K562 (cell line): ENCODE measurements around the gene PLCB4. TPM values are rescaled to one million over a fixed set of nuclear protein-coding genes. Genes with fewer than 3 reads are reported as not detected.

ENCODE experiments used
- ATAC-seq: fragments of 200-7000 bp; cut with Tn5 transposase; 3 replicates; pipeline ENCODE4 v1.9.1; 2020; ENCODE audit warnings: moderate library complexity
- BruUV-seq: library from RNA; stranded (reverse); fragments of 400-500 nt; replicated peaks from 2 replicates; lab custom pipeline; 2021; lab: Mats Ljungman, UMichigan
- CTCF ChIA-PET: fragments of 300-600 bp; formaldehyde crosslinking; extraction: SDS; loops from one replicate; lab custom pipeline; 2021; ENCODE audit warnings: low intra/inter-chr PET ratio; lab: Yijun Ruan, JAX
- POLR2A ChIA-PET: fragments of 300-600, 350-650 bp; sonication (Branson Sonifier 250); formaldehyde crosslinking; extraction: SDS; loops from one replicate; lab custom pipeline; 2021; ENCODE audit warnings: antibody characterized with exemption, inconsistent platforms; lab: Yijun Ruan, JAX
- DNase-seq, 4 experiments: peaks; one replicate each; pipeline versions ENCODE4 v3.0.0 to v3.0.0-alpha.2; 2011 to 2018; ENCODE audit warnings: low spot score in 3 of 4, mixed read lengths in 3 of 4; ENCODE audit errors: extremely low read depth in 1 of 4
- FAIRE-seq: peaks from 2 replicates; lab custom pipeline; 2011; peaks lifted over from hg19 to GRCh38; lab: Jason Lieb, UNC
- H2AFZ ChIP-seq: 2 replicates; pipeline ENCODE4 v1.6.0; 2011; ENCODE audit warnings: low read depth, low read length, control low read depth, inconsistent platforms
- H3K27ac ChIP-seq: fragments of 200-600 bp; 3 replicates; pipeline ENCODE4 v1.8.0; 2011; ENCODE audit warnings: low read depth, mild to moderate bottlenecking, control low read depth, inconsistent platforms, low read length, moderate library complexity, mixed read lengths; ENCODE audit errors: extremely low read depth
- H3K27me3 ChIP-seq, 2 experiments: fragments of 300-600 bp in 1 of 2; 2 replicates in 1 of 2; 3 replicates in 1 of 2; pipeline versions ENCODE4 v1.6.0 to v1.8.0; 2011; ENCODE audit warnings: inconsistent platforms in 2 of 2, low read length in 2 of 2, mild to moderate bottlenecking in 1 of 2, mixed read lengths in 1 of 2, moderate library complexity in 1 of 2; ENCODE audit not compliant: control insufficient read depth in 2 of 2, insufficient read depth in 2 of 2
- H3K36me3 ChIP-seq: fragments of 300-600 bp; 3 replicates; pipeline ENCODE4 v1.8.0; 2011; ENCODE audit warnings: mild to moderate bottlenecking, low read length, inconsistent platforms; ENCODE audit not compliant: control insufficient read depth, insufficient read depth
- H3K4me1 ChIP-seq, 2 experiments: fragments of 200-600 bp in 1 of 2; replicated peaks in 1 of 2; 2 replicates in 1 of 2; 3 replicates in 1 of 2; pipeline versions ENCODE4 v1.5.1 to v1.8.0; 2011; ENCODE audit warnings: inconsistent platforms in 2 of 2, low read length in 2 of 2, mild to moderate bottlenecking in 1 of 2, mixed read lengths in 1 of 2, moderate library complexity in 1 of 2; ENCODE audit not compliant: control insufficient read depth in 2 of 2, insufficient read depth in 2 of 2
- H3K4me2 ChIP-seq: 2 replicates; pipeline ENCODE4 v1.6.1; 2011; ENCODE audit warnings: low read length, control low read depth, inconsistent platforms, mixed read lengths; ENCODE audit not compliant: insufficient read depth
- H3K4me3 ChIP-seq: fragments of 200-600 bp; sonication (generic), shearing (Covaris generic); 2 replicates; pipeline ENCODE4 v1.5.1; 2016; ENCODE audit warnings: control low read depth, inconsistent platforms
- H3K79me2 ChIP-seq: fragments of 200-600 bp; 3 replicates; pipeline ENCODE4 v1.8.0; 2011; ENCODE audit warnings: low read length, inconsistent platforms; ENCODE audit not compliant: control insufficient read depth, insufficient read depth
- H3K9ac ChIP-seq, 2 experiments: 2 replicates each; pipeline versions ENCODE4 v1.6.0 to v1.6.1; 2011; ENCODE audit warnings: low read depth in 2 of 2, low read length in 2 of 2, control low read depth in 1 of 2, inconsistent platforms in 1 of 2, mild to moderate bottlenecking in 1 of 2, mixed read lengths in 1 of 2; ENCODE audit not compliant: insufficient read depth in 1 of 2
- H3K9me1 ChIP-seq: one replicate; pipeline ENCODE4 v1.6.0; 2011; ENCODE audit warnings: inconsistent platforms, mild to moderate bottlenecking, low read length, moderate library complexity; ENCODE audit not compliant: control insufficient read depth, insufficient read depth
- H3K9me3 ChIP-seq: replicated peaks from 2 replicates; pipeline ENCODE4 v1.5.1; 2011; ENCODE audit warnings: low read depth, low read length, inconsistent platforms; ENCODE audit not compliant: control insufficient read depth, insufficient read depth
- H4K20me1 ChIP-seq: replicated peaks from 2 replicates; pipeline ENCODE4 v1.6.1; 2011; ENCODE audit warnings: low read length, inconsistent platforms, mixed read lengths; ENCODE audit not compliant: control insufficient read depth, insufficient read depth
- ATF2 ChIP-seq: sonication (generic); formaldehyde crosslinking; IDR thresholded peaks from 2 replicates; pipeline ENCODE4 v1.8.1; 2022; ENCODE audit warnings: missing genetic modification reagents
- CBX5 ChIP-seq: IDR thresholded peaks from 2 replicates; pipeline ENCODE4 v1.6.1; 2014; ENCODE audit warnings: low read depth, borderline replicate concordance
- LEF1 ChIP-seq: fragments of 450-650 bp; IDR thresholded peaks from 2 replicates; pipeline ENCODE4 v1.6.1; 2016; ENCODE audit warnings: mild to moderate bottlenecking
- NFRKB ChIP-seq: fragments of 450-650 bp; IDR thresholded peaks from 2 replicates; pipeline ENCODE4 v1.6.1; 2016; ENCODE audit warnings: low read depth
- POLR2G ChIP-seq: fragments of 200-400 bp; formaldehyde crosslinking; IDR thresholded peaks from 2 replicates; pipeline ENCODE4 v1.6.1; 2017; ENCODE audit warnings: low read depth, mild to moderate bottlenecking, antibody characterized with exemption, low read length, moderate library complexity
- RHOXF2B ChIP-seq: fragments of 250-450 bp; sonication (Bioruptor Pico); conservative IDR thresholded peaks from 2 replicates; pipeline ENCODE4 v1.5.1; 2021
- XRCC5 ChIP-seq: fragments of 200-400 bp; formaldehyde crosslinking; IDR thresholded peaks from 2 replicates; pipeline ENCODE4 v1.6.1; 2017; ENCODE audit warnings: low read depth, mild to moderate bottlenecking, low read length
- ZNF239 ChIP-seq: fragments of 250-450 bp; sonication (Bioruptor Pico); IDR thresholded peaks from 2 replicates; pipeline ENCODE4 v1.4.0; 2020; ENCODE audit warnings: mild to moderate bottlenecking
- ZNF41 ChIP-seq: fragments of 250-450 bp; sonication (Bioruptor Pico); conservative IDR thresholded peaks from 2 replicates; pipeline ENCODE4 v1.4.0; 2020; ENCODE audit warnings: mild to moderate bottlenecking
- WGBS: fragments of 100-300 bp; shearing (Covaris generic); methylation state at CpG from one replicate; pipeline ENCODE4 v1.1.6; 2016; ENCODE audit warnings: low coverage, mixed read lengths; ENCODE audit not compliant: insufficient coverage; ENCODE audit errors: missing lambda C conversion rate; 5-methylcytosine and 5-hydroxymethylcytosine counted together
- in situ Hi-C: fragments of 300-500 bp; cut with MboI; formaldehyde crosslinking; loops from 4 replicates; pipeline ENCODE4 v1.15.0; 2018; ENCODE audit warnings: inconsistent platforms, mixed read lengths
- intact Hi-C: fragments of 100-400 bp; cut with micrococcal nuclease; formaldehyde crosslinking; loops from 2 replicates; pipeline ENCODE4 v1.14.2; 2022
- polyA plus RNA-seq, 8 experiments: library from polyadenylated mRNA; depleted of rRNA in 4 of 8; stranded (reverse) in 5 of 8; unstranded in 3 of 8; fragments of >200 nt; fragmentation: Nextera tagmentation in 2 of 8; fragmentation: Illumina TruSeq in 1 of 8; extraction: Ambion mirVana in 2 of 8; extraction: Trizol in 1 of 8; gene quantifications; 2 replicates each; pipeline versions ENCODE4 v1.2.1 to v1.2.3, GENCODE V29; 2011 to 2014; ENCODE audit warnings: inconsistent platforms in 1 of 8, missing spikeins in 1 of 8
- total RNA-seq, 7 experiments: library from RNA; depleted of rRNA in 6 of 7; stranded (reverse); fragments of >200 nt in 6 of 7; fragmentation: Illumina TruSeq in 2 of 7; extraction: Trizol in 2 of 7; gene quantifications; 2 replicates each; pipeline versions ENCODE4 v1.2.1 to v1.2.3, GENCODE V29; 2011 to 2021; ENCODE audit warnings: low replicate concordance in 1 of 7

The PLCB4 gene
- total and polyA plus RNA-seq, 9 of the 15 experiments (the other 6 are each of a cell fraction or from before 2014, with no cell fraction given), result 0.20 to 2.9 (median 0.52) TPM

GRCh38 chr20:9302091-9302462 lies 233.2 kb downstream of the PLCB4 start:
- H3K9me3 ChIP-seq, result no peaks in the 10 kb centered on the region
- CTCF ChIA-PET, result no interaction called here
- no peak for ATAC-seq
- no peak for TF ChIP-seq POLR2G
- TF ChIP-seq XRCC5, result no peak
- TF ChIP-seq LEF1, result no peak
- TF ChIP-seq ZNF41, result no peak
- no peak for TF ChIP-seq RHOXF2B (CRISPR knock-in tag)
- no peak for TF ChIP-seq NFRKB
- no peak for TF ChIP-seq ATF2 (CRISPR knock-in tag)
- no peak for TF ChIP-seq ZNF239 (CRISPR knock-in tag)
- TF ChIP-seq CBX5, result no peak
- TF ChIP-seq, all 486 proteins: peak for 0
- H2AFZ ChIP-seq, result no peak overlapping the region
- intact Hi-C loops (no loop called here), in situ Hi-C loops (no loop called here)
- H3K9me1 ChIP-seq, result no peaks in the 10 kb centered on the region
- H3K4me3 ChIP-seq, result no peak overlapping the region
- POLR2A ChIA-PET, result no interaction called here
- H3K9ac ChIP-seq, result no peak overlapping the region
- WGBS, result 0% methylated on average over 1 of the region's 1 CpG
- no peaks in the 10 kb centered on the region for H3K79me2 ChIP-seq
- no peak overlapping the region for H3K27ac ChIP-seq
- FAIRE-seq, result no peak
- no peaks in the 10 kb centered on the region; a peak in 1 of 5 replicates for H3K4me1 ChIP-seq
- no TSS peak for BruUV-seq
- no peaks in the 10 kb centered on the region for H4K20me1 ChIP-seq
- H3K27me3 ChIP-seq, result no peaks in the 10 kb centered on the region
- no peak for DNase-seq
- H3K4me2 ChIP-seq, result no peak overlapping the region
- H3K36me3 ChIP-seq, result no peaks in the 10 kb centered on the region
